22Rv1 (cell line): ENCODE results near the gene UMODL1.

ENCODE experiments used
- ZFX ChIP-seq: fragments of 450-650 bp; IDR thresholded peaks from 2 replicates; pipeline ENCODE4 v1.6.1; 2017; ENCODE audit warnings: antibody characterized with exemption, borderline replicate concordance
- TF ChIP-seq, protein P1 (sequence below): fragments of 450-650 bp; IDR thresholded peaks from 2 replicates; pipeline ENCODE4 v1.5.1; 2017; ENCODE audit warnings: mild to moderate bottlenecking

DNA sequence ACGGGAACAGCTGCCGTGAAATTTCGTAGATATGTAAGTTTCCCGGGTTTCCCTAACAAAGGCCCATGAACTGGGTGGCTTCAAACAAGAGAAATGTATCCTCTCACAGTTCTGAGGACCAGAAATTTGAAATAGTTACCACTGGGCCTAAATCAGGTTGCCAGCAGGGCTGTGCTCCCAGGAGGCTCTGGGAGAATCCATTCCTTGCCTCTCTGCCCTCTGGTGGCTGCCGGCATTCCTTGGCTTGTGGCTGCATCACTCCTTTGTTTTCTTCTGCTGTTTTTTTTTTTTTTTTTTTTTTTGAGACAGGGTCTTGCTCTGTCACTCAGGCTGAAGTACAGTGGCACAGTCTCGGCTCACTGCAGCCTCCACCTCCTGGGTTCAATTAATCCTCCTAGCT, 23.7 kb downstream of the UMODL1 start:
- TF ChIP-seq, protein P1, sequence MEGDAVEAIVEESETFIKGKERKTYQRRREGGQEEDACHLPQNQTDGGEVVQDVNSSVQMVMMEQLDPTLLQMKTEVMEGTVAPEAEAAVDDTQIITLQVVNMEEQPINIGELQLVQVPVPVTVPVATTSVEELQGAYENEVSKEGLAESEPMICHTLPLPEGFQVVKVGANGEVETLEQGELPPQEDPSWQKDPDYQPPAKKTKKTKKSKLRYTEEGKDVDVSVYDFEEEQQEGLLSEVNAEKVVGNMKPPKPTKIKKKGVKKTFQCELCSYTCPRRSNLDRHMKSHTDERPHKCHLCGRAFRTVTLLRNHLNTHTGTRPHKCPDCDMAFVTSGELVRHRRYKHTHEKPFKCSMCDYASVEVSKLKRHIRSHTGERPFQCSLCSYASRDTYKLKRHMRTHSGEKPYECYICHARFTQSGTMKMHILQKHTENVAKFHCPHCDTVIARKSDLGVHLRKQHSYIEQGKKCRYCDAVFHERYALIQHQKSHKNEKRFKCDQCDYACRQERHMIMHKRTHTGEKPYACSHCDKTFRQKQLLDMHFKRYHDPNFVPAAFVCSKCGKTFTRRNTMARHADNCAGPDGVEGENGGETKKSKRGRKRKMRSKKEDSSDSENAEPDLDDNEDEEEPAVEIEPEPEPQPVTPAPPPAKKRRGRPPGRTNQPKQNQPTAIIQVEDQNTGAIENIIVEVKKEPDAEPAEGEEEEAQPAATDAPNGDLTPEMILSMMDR = no peak
- no peak for TF ChIP-seq ZFX
